ENCODE measurements around the gene MAB21L4. TPM values are rescaled to one million over a fixed set of nuclear protein-coding genes. Genes with fewer than 3 reads are reported as not detected.

Gene MAB21L4
- total RNA-seq, 1 donor from 2014 or later = 0.59 TPM

DNA sequence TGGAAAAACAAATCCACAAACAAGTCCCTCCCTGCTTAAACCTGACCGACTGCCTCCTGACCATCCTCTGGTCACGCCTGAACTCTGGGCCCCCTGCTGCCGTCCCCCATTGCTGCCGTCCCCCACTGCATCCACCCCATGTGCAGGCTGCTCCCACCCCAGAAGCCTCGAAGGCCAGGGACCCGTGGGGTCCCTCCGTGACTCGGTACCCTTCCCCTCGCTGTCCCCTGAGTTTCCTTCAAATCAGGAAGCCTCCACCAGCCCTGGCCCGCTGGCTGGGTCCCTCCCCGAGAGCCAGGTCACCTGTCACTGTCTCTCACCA, 45.2 kb downstream of the MAB21L4 start:
- Histone ChIP-seq H3K79me2 (ENCODE audit: insufficient read depth, low read length) (no peaks in the 10 kb centered on the region), H3K9ac (ENCODE audit: low read length) (no peak overlapping the region), H2AFZ (ENCODE audit: low read depth, low read length) (no peak overlapping the region), H3K27me3 (ENCODE audit: insufficient read depth, low read length) (peaks cover 3% of the 10 kb centered on the region), H3K4me2 (ENCODE audit: low read length) (no peak overlapping the region), H3K4me3 (ENCODE audit: insufficient read depth, low read depth, low read length) (no peak overlapping the region), H3K4me1 (ENCODE audit: insufficient read depth, low read length) (no peaks in the 10 kb centered on the region), H4K20me1 (ENCODE audit: insufficient read depth, low read length) (no peaks in the 10 kb centered on the region), H3K36me3 (ENCODE audit: insufficient read depth, low read length) (no peaks in the 10 kb centered on the region), H3K27ac (ENCODE audit: low read depth, low read length) (no peak overlapping the region), H3K9me3 (ENCODE audit: insufficient read depth, low read depth, low read length) (peaks cover 7% of the 10 kb centered on the region)
- DNase-seq (ENCODE audit: low read depth) (no peak), FAIRE-seq (no peak)
- Mint-ChIP-seq H3K27me3 (ENCODE audit: low read depth, unreplicated experiment) (peaks cover 33% of the 10 kb centered on the region), H3K36me3 (ENCODE audit: low read depth, unreplicated experiment) (peaks cover 4% of the 10 kb centered on the region), H3K4me1 (ENCODE audit: low read depth, unreplicated experiment) (no peaks in the 10 kb centered on the region), H3K9me3 (ENCODE audit: unreplicated experiment) (peaks cover 25% of the 10 kb centered on the region), H3K4me3 (ENCODE audit: unreplicated experiment) (no peak overlapping the region), H3K27ac (ENCODE audit: unreplicated experiment) (no peak overlapping the region)
- TF ChIP-seq EZH2 (IDR thresholded peaks at IDR 0.05; ENCODE audit: insufficient read depth, low read length) (no peak), CTCF (IDR thresholded peaks at IDR 0.05; ENCODE audit: insufficient read depth, low read depth, low read length) (no peak)

- Histone ChIP-seq H2AFZ (ENCODE audit: low read depth, low read length) (no peak overlapping the region), H3K4me1 (ENCODE audit: insufficient read depth, low read length) (no peaks in the 10 kb centered on the region), H3K4me3 (ENCODE audit: insufficient read depth, low read depth, low read length) (no peak overlapping the region), H4K20me1 (ENCODE audit: insufficient read depth, low read length) (no peaks in the 10 kb centered on the region), H3K27me3 (ENCODE audit: insufficient read depth, low read length) (peaks cover 3% of the 10 kb centered on the region), H3K9me3 (ENCODE audit: insufficient read depth, low read depth, low read length) (peaks cover 7% of the 10 kb centered on the region), H3K4me2 (ENCODE audit: low read length) (no peak overlapping the region), H3K79me2 (ENCODE audit: insufficient read depth, low read length) (no peaks in the 10 kb centered on the region), H3K9ac (ENCODE audit: low read length) (no peak overlapping the region), H3K27ac (ENCODE audit: low read depth, low read length) (no peak overlapping the region), H3K36me3 (ENCODE audit: insufficient read depth, low read length) (no peaks in the 10 kb centered on the region)
- Mint-ChIP-seq H3K4me3 (ENCODE audit: unreplicated experiment) (no peak overlapping the region), H3K27ac (ENCODE audit: unreplicated experiment) (no peak overlapping the region), H3K27me3 (ENCODE audit: low read depth, unreplicated experiment) (peaks cover 32% of the 10 kb centered on the region), H3K4me1 (ENCODE audit: low read depth, unreplicated experiment) (no peaks in the 10 kb centered on the region), H3K36me3 (ENCODE audit: low read depth, unreplicated experiment) (peaks cover 3% of the 10 kb centered on the region), H3K9me3 (ENCODE audit: unreplicated experiment) (peaks cover 23% of the 10 kb centered on the region)
- no peak for TF ChIP-seq EZH2 (IDR thresholded peaks at IDR 0.05; ENCODE audit: insufficient read depth, low read length)
- TF ChIP-seq CTCF (IDR thresholded peaks at IDR 0.05; ENCODE audit: insufficient read depth, low read depth, low read length) = no peak
- FAIRE-seq (no peak), DNase-seq (ENCODE audit: low read depth) (no peak)
Measured at GRCh38 chr2:240850026-240850425, 45.9 kb downstream of the MAB21L4 start.

DNA sequence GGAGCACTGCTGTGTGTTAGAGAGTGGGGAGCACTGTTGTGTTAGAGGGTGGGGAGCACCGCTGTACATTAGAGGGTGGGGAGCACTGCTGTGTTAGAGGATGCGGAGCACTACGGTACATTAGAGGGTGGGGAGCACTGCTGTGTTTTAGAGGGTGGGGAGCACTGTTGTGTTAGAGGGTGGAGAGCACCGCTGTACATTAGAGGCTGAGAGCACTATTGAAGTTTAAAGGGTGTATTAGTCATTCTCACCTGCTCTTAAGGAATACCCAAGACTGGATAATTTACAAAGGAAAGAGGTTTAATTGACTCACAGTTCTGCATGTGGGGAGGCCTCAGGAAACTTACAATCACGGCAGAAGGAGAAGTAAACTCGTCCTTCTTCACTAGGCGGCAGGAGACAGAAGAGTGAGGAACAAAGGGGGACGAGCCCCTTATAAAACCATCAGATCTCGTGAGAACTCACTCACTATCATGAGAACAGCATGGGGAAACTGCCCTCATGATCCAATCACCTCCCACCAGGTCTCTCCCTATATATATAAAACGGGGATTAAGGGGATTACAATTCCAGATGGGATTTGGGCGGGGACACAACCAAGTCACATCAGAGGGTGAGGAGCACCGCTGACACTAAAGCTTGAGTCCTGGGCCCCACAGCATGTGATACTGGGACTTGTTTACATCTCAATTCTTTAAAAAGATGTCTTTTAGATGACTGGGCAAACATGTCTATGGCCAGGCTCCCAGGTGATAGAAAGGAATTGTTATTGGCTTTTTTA, 46.9 kb downstream of the MAB21L4 start:
- Histone ChIP-seq H3K4me3 (ENCODE audit: insufficient read depth, low read depth, low read length) (no peak overlapping the region), H3K27ac (ENCODE audit: low read depth, low read length) (no peak overlapping the region), H3K27me3 (ENCODE audit: insufficient read depth, low read length) (peaks cover 5% of the 10 kb centered on the region), H3K4me2 (ENCODE audit: low read length) (no peak overlapping the region), H3K4me1 (ENCODE audit: insufficient read depth, low read length) (no peaks in the 10 kb centered on the region), H3K79me2 (ENCODE audit: insufficient read depth, low read length) (no peaks in the 10 kb centered on the region), H2AFZ (ENCODE audit: low read depth, low read length) (no peak overlapping the region), H4K20me1 (ENCODE audit: insufficient read depth, low read length) (no peaks in the 10 kb centered on the region), H3K9ac (ENCODE audit: low read length) (no peak overlapping the region), H3K9me3 (ENCODE audit: insufficient read depth, low read depth, low read length) (peaks cover 1% of the 10 kb centered on the region), H3K36me3 (ENCODE audit: insufficient read depth, low read length) (no peaks in the 10 kb centered on the region)
- DNase-seq (ENCODE audit: low read depth) = no peak
- H3K4me3 Mint-ChIP-seq (ENCODE audit: unreplicated experiment) = no peak overlapping the region
- peak overlapping the region; percentile 14 for H3K27ac Mint-ChIP-seq (ENCODE audit: unreplicated experiment)
- peaks cover 2% of the 10 kb centered on the region for H3K36me3 Mint-ChIP-seq (ENCODE audit: low read depth, unreplicated experiment)
- FAIRE-seq = no peak
- TF ChIP-seq EZH2 (IDR thresholded peaks at IDR 0.05; ENCODE audit: insufficient read depth, low read length) (no peak), CTCF (IDR thresholded peaks at IDR 0.05; ENCODE audit: insufficient read depth, low read depth, low read length) (no peak)
- H3K27me3 Mint-ChIP-seq (ENCODE audit: low read depth, unreplicated experiment) = peaks cover 34% of the 10 kb centered on the region
- peaks cover 14% of the 10 kb centered on the region for H3K9me3 Mint-ChIP-seq (ENCODE audit: unreplicated experiment)
- H3K4me1 Mint-ChIP-seq (ENCODE audit: low read depth, unreplicated experiment) = no peaks in the 10 kb centered on the region
